KOPT-K1 (cell line): ENCODE data around the gene ZSWIM6.

ENCODE experiments used
- H3K27ac ChIP-seq: fragments of 200-600 bp; sonication (generic); 2 replicates; pipeline ENCODE4 v1.5.1; 2016; ENCODE audit warnings: antibody characterized with exemption, mild to moderate bottlenecking, low read depth, low read length; ENCODE audit not compliant: poor library complexity, severe bottlenecking
- H3K36me3 ChIP-seq: fragments of 200-600 bp; sonication (generic); 2 replicates; pipeline ENCODE4 v1.5.1; 2017; ENCODE audit warnings: antibody characterized with exemption, mild to moderate bottlenecking, low read length, moderate library complexity; ENCODE audit not compliant: insufficient read depth
- H3K9me3 ChIP-seq: fragments of 200-600 bp; sonication (generic); 2 replicates; pipeline ENCODE4 v1.5.1; 2017; ENCODE audit warnings: antibody characterized with exemption, low read length, mild to moderate bottlenecking; ENCODE audit not compliant: insufficient read depth, poor library complexity, severe bottlenecking

ZSWIM6 gene

DNA sequence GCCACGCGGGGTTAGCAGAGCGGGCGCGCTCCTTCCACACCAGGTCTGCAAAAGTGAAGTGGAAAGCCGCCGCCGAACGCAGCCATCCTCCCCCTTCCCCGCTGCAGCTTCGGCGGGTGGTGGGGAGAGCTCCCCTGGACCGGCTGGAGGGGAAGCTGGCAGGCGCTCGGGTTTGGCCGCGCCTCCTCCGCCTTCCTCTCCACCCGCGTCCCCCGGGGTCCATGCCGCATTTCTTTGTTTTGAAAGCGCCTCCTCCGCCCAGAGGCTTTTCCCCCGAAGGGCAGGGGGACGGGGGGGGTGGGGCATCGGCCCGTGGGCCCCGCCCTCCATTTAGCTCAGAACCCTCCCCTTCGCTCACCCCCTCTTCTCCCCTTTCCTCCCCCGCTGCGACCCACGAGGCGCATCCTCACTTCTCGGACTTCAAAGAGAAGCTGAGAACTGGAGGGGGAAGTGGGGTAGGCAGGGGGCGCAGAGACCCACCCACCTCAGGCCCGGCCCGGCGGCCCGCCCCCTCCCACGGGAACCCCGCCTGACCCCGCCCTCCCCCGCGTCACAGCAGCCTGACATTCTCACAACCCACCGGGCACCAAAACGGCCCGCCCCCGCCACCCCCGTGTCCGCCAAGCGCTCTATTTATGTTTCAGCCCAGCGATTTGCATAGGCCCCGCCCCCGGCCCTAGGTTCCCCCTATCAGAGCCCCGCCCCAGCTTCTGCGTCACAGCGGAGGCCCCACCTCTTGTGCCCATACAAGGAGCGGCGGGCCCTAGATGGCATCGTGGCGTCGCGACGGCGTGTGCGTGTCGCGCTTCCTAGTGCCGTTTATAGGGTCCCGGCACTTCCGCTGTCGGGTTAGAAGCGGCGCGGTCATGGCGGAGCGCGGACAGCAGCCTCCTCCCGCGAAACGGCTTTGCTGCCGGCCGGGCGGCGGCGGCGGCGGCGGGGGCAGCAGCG is at the start of gene ZSWIM6:
Gene ZSWIM6, plus strand, starts transcription at position 852 of the 951 bp plus-strand sequence. Its CDS starts 15 bp downstream, at position 867.
- no peak within 1 kb of the TSS for H3K27ac ChIP-seq
- no peaks in the 10 kb centered on the region for H3K36me3 ChIP-seq
- peaks cover 19% of the 10 kb centered on the region for H3K9me3 ChIP-seq

DNA sequence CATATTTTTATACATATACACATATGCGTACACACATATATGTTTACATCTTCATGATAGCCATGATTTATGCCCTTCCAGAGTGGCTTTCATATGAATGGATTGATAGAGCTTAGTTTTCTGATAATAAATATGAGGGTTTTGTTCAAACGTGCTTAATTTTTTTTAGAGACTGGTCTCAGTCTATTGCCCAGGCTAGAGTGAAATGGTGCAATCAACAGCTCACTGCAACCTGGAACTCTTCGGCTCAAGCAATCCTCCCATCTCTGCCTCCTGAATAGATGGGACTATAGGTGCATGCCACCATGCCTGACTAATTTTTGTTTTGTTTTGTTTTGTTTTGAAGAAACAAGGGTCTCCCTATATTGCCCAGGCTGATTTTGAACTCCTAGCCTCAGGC is 48.6 kb upstream of the ZSWIM6 start:
- H3K27ac ChIP-seq: no peak overlapping the region
- H3K9me3 ChIP-seq: no peaks in the 10 kb centered on the region
- H3K36me3 ChIP-seq: no peaks in the 10 kb centered on the region

DNA sequence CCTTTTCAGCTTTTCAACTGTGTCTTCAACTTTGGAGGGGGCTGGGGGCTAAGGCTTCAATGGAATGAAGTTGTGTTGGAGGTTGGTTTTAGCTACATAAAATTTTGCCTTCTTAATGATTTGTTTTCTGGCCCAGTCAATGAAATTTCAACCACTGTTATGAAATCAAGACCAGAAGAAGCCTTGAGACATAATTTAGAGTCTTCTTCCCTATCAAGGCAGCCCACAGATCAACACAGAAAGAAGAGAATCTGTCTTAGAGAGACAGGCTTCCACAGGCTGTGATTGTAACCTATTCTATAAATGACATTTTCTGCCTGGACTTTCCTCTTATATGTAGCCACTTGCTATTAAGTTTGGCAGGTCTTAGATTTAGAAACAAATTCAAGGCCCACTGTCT is 46.5 kb upstream of the ZSWIM6 start:
- no peaks in the 10 kb centered on the region for H3K9me3 ChIP-seq

DNA sequence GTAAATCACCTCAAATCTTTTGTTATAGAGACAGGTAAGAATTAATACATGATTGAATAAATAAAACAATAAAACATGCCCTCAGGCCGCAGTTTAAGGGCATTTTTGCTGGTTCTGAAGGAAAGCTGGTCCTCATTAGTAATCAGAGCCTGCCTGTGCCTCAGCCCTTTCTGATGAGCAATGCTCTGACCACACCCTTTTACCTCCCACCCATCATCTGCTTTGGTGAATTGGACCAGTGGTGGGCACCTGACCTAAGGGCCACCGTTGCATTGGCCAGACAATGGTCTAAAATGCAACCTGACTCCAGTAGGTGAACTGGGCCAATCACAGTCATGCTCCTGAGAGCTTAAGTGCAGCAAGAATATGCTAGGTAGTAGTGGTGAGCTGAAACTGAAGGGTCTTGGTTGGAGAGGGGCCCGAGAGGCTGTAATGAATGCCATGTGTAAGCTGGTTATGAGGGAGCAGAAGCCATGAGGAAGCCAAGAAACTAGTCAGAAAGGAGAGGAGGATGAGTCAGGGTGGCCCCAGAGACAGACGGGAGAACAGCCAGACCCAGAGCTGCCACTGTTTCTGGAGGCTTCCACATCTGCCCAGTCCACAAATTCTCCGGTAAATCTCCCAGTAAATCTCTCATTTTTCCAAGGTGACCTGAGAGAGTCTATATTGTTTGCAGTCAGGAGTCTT is 45.5 kb upstream of the ZSWIM6 start:
- Histone ChIP-seq H3K27ac (no peak overlapping the region), H3K9me3 (no peaks in the 10 kb centered on the region), H3K36me3 (no peaks in the 10 kb centered on the region)

More for the DNA sequence above, 46.5 kb upstream of the ZSWIM6 start:
- H3K36me3 ChIP-seq: no peaks in the 10 kb centered on the region
- H3K27ac ChIP-seq: no peak overlapping the region

DNA sequence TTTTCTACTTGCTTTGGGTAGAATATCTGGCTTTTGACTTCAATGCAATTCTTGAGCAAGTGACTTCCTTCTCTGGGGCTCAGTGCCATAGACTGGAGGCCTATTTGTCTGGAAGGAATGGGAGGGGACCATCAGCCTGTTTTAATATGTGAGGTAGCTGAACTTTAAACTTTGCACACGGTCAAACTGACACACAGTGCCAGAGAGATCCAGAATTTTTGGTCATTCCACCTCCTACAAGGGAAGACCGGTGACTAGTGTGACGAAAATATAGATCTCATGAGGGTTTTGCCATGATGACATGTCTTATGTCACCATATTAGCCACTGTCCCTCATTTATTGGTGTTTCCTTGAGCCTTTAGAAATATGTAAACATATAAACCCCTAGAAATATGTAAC is 44.6 kb upstream of the ZSWIM6 start:
- H3K27ac ChIP-seq: no peak overlapping the region

DNA sequence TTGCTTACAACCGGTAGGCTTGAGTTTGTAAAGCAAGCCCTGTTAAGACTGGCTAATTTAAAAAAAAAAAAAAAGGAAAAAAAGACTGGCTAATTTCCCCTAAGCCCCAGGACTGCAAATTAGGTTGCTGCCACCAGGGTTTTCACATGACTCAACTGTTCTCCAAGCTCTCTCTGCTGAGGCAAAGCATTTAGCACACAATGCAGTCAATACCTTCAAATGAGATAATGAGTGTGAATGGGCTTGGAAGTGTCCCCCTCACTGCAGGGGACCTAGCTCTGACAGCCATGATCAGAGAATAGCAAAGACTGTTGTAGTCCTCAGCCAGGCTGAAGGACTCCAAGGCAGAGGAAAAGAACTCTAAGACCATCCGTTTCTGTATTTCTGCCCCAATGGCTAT is 42.8 kb upstream of the ZSWIM6 start:
- Histone ChIP-seq H3K27ac (no peak overlapping the region), H3K9me3 (no peaks in the 10 kb centered on the region), H3K36me3 (no peaks in the 10 kb centered on the region)

More for the DNA sequence above, 44.6 kb upstream of the ZSWIM6 start:
- Histone ChIP-seq H3K36me3 (no peaks in the 10 kb centered on the region), H3K9me3 (no peaks in the 10 kb centered on the region)

DNA sequence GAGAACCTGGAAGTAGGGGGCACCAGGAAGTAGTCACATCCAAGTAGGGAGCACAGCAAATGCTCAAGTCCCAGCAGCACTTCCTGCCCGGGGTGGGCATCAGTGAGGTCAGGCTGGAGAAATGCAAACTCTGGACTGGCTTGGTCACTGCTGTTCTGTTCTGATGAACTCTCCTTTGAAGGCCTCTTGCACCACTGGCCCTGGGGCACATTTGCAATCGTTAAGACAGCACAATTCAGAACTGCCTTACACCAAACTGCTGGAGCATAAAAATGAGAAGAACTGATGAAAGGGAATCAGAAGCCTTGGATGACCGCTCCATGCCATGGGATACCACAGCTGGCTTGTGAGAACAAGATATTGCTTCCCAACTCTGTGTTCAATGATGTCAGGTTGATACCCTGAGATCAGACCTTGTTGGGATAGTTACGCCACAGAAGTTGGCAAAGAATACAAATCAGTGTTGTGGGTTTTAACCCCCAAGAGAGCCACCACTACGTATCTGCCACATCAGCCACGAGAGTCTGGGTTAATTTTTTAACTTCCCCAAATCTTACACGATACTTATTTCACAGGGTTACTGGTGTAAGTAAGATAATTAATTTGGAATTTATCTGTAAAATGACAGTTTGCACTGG is 42.3 kb upstream of the ZSWIM6 start:
- H3K9me3 ChIP-seq: no peaks in the 10 kb centered on the region
- no peak overlapping the region for H3K27ac ChIP-seq
- H3K36me3 ChIP-seq: no peaks in the 10 kb centered on the region

DNA sequence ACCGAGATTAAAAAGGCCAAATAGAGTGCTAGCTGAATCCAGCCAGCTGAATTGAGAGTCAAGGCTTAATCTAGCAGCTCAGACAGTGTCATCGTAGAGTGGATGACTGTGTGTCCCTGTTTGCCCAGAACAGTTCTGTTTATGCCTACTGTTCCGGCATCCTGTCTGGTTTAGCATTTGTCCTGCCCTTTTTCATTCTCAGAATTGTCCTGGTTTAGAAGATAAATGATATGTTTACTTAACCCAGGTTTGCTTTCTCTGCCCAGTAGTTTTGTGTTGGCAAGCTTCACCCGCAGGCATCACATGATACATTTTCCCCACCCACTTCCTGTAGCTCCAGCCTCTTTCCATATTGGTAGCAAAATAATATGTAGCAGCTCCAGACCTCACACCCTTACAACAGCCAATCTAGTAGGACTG is 41.3 kb upstream of the ZSWIM6 start:
- Histone ChIP-seq H3K9me3 (no peaks in the 10 kb centered on the region), H3K36me3 (no peaks in the 10 kb centered on the region), H3K27ac (no peak overlapping the region)

DNA sequence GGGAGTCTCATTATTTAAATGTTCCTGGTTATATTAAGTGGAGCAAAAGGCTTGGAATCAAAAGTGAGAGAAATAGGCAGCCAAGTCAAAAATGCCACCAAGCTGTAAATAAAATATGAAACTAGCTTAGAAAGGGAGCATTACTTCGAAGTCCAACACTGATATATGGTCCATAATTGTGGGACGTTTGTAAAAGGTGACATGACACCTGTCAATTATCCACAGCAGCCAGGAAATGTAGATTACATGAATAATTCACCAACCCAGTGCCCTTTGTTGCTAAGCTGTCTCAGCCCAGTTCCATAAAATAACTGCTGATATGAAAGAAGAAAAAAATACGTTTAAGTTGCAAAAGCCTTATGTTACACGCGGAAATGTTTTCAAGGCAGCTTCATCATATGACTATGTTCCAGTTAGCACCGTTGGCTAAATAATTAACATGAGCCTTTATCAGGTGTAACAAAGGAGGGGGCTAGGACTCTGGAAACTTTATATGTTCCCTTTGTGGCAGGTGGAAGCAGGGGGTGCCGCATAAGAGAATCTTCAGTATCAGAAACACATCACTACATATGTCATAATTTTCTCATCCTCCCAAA is 39.9 kb upstream of the ZSWIM6 start:
- Histone ChIP-seq H3K9me3 (no peaks in the 10 kb centered on the region), H3K27ac (no peak overlapping the region), H3K36me3 (no peaks in the 10 kb centered on the region)

DNA sequence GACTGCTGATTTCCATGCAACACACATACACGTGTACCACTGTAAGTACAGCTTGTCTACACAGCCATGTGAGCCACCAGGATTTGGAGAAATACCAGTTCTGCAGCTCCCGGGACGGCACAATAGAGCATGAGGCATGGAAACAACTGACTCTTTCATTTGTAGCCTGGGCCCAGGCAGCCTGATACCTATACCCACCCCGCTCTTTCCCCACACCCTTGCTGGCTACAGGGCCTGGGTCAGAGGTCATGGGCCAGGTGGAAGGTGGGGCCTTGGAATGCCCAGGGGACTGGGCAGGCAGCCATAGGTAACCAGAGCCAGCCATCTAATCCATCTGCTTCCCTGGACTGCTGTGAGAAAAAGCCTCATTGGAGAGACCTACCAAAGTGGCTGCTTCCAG is 39.0 kb upstream of the ZSWIM6 start:
- H3K27ac ChIP-seq: no peak overlapping the region
- no peaks in the 10 kb centered on the region for H3K36me3 ChIP-seq
- no peaks in the 10 kb centered on the region for H3K9me3 ChIP-seq

DNA sequence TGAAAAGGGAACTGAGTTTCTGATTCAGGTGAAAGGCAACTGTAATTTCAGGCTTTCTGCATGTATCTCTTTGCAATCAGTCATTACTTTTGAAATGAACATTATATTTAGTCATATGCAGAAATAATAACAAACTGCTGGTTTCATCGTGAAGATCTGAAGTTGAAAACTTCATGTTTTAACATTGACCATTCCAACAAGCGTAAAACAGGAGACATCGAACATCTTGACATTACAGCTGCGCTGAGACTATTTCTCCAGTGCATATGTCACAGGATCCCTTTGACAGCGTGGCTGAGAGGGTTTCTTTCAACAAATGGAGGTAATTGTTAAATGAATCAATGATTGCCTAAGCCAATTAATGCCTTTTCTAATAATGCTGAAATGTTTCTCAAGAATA is 38.2 kb upstream of the ZSWIM6 start:
- H3K36me3 ChIP-seq: no peaks in the 10 kb centered on the region

DNA sequence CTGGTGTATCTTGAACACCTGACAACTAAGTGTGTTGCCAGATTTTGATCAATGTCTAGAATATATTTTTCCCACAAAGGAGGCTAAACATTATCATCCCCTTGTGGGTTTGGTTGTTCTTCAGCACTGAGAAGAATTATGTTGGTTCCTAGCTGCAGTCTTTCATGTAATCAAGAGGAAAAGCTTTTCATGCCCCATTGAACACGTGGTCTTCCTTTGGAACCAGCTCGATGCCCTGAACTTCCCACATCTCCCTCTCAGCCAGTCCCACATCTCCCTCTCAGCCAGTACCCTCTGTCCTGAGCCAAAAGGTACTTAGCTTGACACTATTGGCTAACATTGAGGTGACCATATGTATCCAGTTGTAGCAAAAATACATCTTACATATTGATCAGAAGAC is 36.7 kb upstream of the ZSWIM6 start:
- Histone ChIP-seq H3K9me3 (no peaks in the 10 kb centered on the region), H3K27ac (no peak overlapping the region), H3K36me3 (no peaks in the 10 kb centered on the region)

More for the DNA sequence above, 38.2 kb upstream of the ZSWIM6 start:
- Histone ChIP-seq H3K27ac (no peak overlapping the region), H3K9me3 (no peaks in the 10 kb centered on the region)

DNA sequence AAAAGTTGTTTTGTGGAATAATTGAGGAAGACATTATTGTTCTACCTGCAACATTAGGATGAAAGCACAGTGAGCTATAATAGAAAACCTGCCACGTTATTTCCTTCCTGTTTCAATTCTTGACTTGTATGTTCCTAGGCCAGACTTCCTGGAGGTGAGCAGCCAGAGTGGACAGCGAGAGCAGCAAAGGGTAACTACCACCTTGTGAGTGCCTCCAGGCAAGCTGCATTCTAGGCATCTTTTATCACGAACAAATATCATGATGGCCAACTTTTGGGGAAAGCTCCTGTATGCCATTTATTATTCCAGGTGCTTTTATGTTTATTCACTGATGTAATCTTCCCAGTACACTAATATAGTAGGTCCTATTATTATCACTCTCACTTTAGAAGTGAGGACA is 34.0 kb upstream of the ZSWIM6 start:
- Histone ChIP-seq H3K27ac (no peak overlapping the region), H3K36me3 (no peaks in the 10 kb centered on the region), H3K9me3 (no peaks in the 10 kb centered on the region)

DNA sequence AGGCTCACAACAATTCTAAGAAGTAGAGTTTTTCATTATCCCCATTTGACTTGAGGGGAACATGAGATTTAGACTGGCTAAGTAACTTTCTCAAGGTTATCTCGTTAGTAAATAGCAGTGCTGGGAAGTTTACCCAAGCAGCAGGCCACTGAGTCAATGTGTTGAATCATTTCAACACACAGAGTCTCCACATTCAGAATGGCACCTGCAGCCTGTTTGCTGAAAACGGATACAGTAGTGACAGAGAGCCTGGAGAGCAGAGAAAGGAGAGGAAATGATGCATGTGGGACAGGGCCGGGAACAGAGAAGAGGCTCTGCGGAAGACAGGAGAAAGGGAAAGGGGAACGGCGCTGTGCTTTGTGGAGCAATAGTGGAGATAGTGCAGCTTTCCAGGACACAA is 33.5 kb upstream of the ZSWIM6 start:
- Histone ChIP-seq H3K27ac (no peak overlapping the region), H3K36me3 (no peaks in the 10 kb centered on the region), H3K9me3 (no peaks in the 10 kb centered on the region)

DNA sequence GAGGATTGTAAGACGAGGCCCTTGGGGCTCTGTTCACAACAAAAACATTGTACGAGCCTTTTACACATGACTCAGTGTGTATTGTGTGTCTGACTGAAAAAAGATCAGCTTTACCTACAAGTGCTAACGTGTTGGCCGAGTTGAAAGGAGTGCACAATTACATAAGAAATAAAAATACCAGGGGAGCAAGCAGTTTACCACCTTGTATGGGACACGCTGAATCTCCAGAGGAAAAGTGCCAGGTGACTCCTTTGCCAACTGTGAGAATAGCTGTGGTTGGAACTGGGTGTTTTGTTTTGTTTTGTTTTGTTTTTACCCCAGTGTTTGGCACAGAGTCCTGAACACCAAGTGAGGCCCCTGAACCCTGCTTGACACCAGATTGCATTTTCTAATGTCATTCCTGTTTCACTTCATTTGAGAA is 32.8 kb upstream of the ZSWIM6 start:
- Histone ChIP-seq H3K36me3 (no peaks in the 10 kb centered on the region), H3K9me3 (no peaks in the 10 kb centered on the region), H3K27ac (no peak overlapping the region)
